ENCODE measurements around the gene ATXN7L1.

ATXN7L1 gene

DNA sequence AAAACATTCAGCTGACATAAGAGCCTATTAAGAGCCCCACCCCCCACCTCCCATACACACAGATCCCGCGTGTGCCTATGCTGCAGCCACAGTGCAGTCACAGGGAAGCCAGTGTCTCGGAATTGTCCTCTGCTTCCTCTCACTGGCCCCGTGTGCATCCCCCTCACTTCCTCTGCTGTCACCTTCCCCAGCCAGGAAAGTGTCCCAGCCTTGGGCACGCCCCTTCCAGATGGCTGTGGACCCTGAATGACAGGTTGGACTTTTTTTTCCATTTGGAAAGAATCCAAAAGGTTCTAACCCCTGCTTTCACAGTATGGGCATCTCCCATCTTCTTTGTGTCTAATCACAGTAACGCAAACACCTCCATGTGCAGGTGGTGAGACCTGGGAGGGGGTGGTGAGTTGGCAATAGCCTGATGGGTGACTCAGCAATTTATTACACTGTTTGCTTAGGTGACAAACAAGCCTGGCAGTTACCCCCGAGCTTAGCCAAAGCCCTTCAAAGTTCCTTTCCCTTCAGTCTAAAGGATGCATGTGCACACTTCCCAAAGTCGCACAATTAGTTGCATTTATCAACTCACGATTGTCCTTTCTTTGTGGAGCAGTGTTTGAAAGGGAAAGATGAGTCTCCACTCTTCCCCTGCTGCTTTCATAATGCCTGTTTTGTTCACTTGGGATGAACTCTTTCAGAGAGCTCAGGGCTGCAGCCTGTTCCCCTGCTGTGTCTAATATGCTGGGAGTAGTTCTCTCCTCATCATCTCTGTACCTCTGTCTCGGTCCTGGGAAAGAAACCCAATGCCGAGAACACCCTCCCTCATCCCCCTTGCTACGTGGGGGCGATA, 227.6 kb downstream of the ATXN7L1 start:
- TF ChIP-seq, protein P1, sequence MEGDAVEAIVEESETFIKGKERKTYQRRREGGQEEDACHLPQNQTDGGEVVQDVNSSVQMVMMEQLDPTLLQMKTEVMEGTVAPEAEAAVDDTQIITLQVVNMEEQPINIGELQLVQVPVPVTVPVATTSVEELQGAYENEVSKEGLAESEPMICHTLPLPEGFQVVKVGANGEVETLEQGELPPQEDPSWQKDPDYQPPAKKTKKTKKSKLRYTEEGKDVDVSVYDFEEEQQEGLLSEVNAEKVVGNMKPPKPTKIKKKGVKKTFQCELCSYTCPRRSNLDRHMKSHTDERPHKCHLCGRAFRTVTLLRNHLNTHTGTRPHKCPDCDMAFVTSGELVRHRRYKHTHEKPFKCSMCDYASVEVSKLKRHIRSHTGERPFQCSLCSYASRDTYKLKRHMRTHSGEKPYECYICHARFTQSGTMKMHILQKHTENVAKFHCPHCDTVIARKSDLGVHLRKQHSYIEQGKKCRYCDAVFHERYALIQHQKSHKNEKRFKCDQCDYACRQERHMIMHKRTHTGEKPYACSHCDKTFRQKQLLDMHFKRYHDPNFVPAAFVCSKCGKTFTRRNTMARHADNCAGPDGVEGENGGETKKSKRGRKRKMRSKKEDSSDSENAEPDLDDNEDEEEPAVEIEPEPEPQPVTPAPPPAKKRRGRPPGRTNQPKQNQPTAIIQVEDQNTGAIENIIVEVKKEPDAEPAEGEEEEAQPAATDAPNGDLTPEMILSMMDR (conservative IDR thresholded peaks at IDR 0.05; ENCODE audit: low read depth): no peak
- ChIA-PET POLR2A (ENCODE audit: low non-redundant PET) (no interaction called here), CTCF (no interaction called here)
- no peak overlapping the region for H3K27ac ChIP-seq
- DNase-seq (ENCODE audit: low spot score): peak; percentile 43

- TF ChIP-seq, protein P1 (conservative IDR thresholded peaks at IDR 0.05; ENCODE audit: low read depth): no peak
- CTCF ChIA-PET: interaction anchor here (0.9 to 1.4 kb wide), 3 partner anchors 8 to 519 kb away, joined by 3 to 6 read pairs (median 3); no protein-coding TSS in a partner anchor
- DNase-seq (ENCODE audit: low spot score): no peak
- no peak overlapping the region for H3K27ac ChIP-seq
- POLR2A ChIA-PET (ENCODE audit: low non-redundant PET): no interaction called here
These were observed 228.8 kb downstream of the ATXN7L1 start for GRCh38 chr7:105647591-105647990.

- H3K27ac ChIP-seq: no peak overlapping the region
- ChIA-PET POLR2A (ENCODE audit: low non-redundant PET) (no interaction called here), CTCF (no interaction called here)
- DNase-seq (ENCODE audit: low spot score): no peak
- TF ChIP-seq, protein P1 (conservative IDR thresholded peaks at IDR 0.05; ENCODE audit: low read depth): no peak
These were observed 231.5 kb downstream of the ATXN7L1 start for GRCh38 chr7:105644937-105645336.

GRCh38 chr7:105643851-105644250, 232.5 kb downstream of the ATXN7L1 start:
- CTCF ChIA-PET: interaction anchor here (0.8 to 1.5 kb wide), 3 partner anchors 9 to 28 kb away, joined by 3 to 8 read pairs (median 4); no protein-coding TSS in a partner anchor
- H3K27ac ChIP-seq: no peak overlapping the region
- TF ChIP-seq, protein P1 (conservative IDR thresholded peaks at IDR 0.05; ENCODE audit: low read depth): no peak
- POLR2A ChIA-PET (ENCODE audit: low non-redundant PET): no interaction called here
- DNase-seq (ENCODE audit: low spot score): no peak

DNA sequence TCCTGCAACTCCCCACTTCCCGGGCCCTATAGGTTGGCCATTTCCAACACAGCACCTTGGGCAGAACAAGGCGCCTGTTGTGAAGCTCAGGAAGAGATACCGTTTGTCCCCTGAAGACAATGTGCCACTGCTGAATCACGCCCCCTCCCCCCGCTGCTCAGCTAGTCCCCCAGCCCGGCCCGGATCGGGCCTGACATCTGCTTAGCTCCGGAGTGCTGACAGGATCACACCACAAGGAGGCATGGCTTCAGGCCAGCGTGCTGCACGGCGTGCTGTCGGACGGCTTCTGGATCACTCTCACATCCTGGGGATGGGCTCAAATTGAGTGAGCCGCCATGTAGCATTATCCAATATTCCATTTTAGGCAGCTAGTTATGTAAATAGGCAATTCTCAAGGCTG, 233.0 kb downstream of the ATXN7L1 start:
- H3K27ac ChIP-seq: no peak overlapping the region
- ChIA-PET CTCF (interaction anchor here (0.8 to 1.5 kb wide), 3 partner anchors 9 to 28 kb away, joined by 3 to 8 read pairs (median 4); no protein-coding TSS in a partner anchor), POLR2A (ENCODE audit: low non-redundant PET) (no interaction called here)
- DNase-seq (ENCODE audit: low spot score): no peak
- TF ChIP-seq, protein P1 (conservative IDR thresholded peaks at IDR 0.05; ENCODE audit: low read depth): no peak

DNA sequence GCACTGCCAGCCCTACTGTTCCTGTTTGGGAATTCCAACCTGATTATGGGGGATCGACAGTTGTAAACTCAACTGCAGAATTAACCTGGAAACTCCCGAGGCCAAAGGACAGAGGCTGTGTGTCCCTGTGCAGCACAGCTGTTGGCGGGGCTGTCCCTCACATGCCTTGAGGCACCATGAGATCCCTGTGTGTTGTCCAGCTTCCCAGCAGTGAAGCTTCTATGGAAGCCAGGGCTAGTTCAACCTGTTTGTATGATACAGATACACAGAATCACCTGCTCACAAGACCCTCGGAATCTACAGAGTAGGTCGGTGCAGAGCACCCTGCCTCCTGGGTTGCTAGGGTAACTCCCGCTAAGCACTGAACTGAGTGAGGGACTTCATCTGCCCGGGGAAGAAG, 234.1 kb downstream of the ATXN7L1 start:
- no peak for DNase-seq (ENCODE audit: low spot score)
- H3K27ac ChIP-seq: no peak overlapping the region
- POLR2A ChIA-PET (ENCODE audit: low non-redundant PET): no interaction called here
- CTCF ChIA-PET: no interaction called here
- TF ChIP-seq, protein P1 (conservative IDR thresholded peaks at IDR 0.05; ENCODE audit: low read depth): no peak

All from RWPE1 (cell line).